Hematopoietic multipotent progenitor cell treated with erythropoietin and hydrocortisone succinate and interleukin-3 and kit ligand, for 6 days (in vitro differentiated cells): Measurements from ENCODE around the gene AHRR.
A peak's percentile ranks its signal among the peaks of the same experiment; 100 is the strongest.

Experiments used
- DNase-seq: peaks from one replicate; pipeline ENCODE4 v3.0.0-alpha.2; 2015

The AHRR gene

GRCh38 chr5:431001-431710 is 109.6 kb downstream of the AHRR start:
- DNase-seq = peak; percentile 76

GRCh38 chr5:431711-432050 is 110.2 kb downstream of the AHRR start:
- no peak for DNase-seq

GRCh38 chr5:432201-432927 is 110.8 kb downstream of the AHRR start:
- no peak for DNase-seq

DNA sequence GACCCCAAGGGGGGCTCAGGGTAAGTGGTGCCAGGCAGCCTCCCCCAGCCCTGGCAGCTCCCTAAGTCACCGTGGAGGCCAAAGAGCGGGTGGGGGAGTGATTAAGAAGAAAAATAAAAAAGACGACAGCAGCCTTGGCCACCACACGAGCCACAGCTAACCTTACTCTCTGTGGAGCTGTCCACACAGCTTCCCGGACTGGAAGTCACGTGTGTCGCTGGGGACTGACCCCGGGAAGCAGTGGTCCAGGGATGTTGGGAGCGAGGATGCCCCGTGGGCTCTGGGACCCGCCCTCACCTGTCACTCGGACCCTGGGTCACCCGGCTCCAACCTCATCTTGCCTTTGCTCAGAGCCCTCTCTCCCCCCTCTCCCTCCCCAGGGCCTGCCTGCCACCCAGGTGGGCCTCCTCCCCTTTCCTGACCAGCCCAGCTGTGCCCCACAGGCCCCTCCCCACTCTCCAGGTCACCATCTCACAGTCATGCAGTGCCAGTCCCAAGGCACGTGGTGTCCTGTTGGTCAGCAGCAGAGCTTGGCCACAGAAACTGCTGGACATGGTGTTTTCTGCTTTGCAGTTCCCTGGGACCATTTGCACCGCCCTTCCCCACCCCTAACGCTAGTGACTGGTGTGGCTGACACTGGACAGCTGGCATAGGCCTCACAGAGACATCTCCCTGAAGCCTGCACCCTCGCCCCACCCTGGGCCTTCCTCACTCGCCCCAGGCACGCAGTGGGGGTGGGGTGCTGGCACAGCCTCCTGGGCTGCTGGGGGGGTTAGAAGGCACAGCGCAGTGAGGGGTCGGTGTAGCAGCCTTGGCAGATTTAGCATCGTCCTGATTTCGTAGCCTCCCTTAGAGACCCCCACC is 111.6 kb downstream of the AHRR start:
- DNase-seq = no peak

DNA sequence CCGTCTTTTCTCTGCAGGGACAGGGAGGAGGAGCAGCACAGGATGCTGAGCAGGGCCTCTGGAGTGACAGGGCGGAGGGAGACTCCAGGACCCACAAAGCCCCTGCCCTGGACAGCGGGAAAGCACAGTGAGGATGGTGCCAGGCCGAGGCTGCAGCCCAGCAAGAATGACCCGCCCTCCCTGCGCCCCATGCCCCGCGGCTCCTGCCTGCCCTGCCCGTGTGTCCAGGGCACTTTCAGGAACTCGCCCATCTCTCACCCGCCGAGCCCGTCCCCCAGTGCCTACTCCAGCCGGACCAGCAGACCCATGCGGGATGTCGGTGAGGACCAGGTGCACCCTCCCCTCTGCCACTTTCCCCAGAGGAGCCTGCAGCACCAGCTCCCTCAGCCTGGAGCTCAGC is 112.3 kb downstream of the AHRR start:
- DNase-seq = no peak

- DNase-seq = no peak
These were observed 113.1 kb downstream of the AHRR start for GRCh38 chr5:434443-435146.

- no peak for DNase-seq
These were observed 113.8 kb downstream of the AHRR start for GRCh38 chr5:435156-435790.

- peak; percentile 55 for DNase-seq
These were observed 114.6 kb downstream of the AHRR start for GRCh38 chr5:435961-436640.

DNA sequence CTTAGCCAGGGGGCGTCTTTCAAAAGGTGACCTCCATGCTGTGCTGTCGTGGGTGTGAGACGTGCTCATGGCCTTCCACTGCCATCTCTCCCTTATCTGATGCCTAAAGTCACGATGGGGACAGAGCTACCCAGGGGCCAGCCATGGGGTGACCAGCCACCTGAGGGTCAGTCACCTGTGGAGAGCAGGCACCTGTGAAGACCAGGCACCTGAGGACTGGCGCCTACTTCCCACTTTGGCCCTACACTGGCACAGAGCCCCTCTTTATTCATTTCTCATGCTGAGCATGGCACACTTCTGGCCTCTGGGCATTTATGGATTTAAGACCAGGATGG is 115.1 kb downstream of the AHRR start:
- DNase-seq = no peak

DNA sequence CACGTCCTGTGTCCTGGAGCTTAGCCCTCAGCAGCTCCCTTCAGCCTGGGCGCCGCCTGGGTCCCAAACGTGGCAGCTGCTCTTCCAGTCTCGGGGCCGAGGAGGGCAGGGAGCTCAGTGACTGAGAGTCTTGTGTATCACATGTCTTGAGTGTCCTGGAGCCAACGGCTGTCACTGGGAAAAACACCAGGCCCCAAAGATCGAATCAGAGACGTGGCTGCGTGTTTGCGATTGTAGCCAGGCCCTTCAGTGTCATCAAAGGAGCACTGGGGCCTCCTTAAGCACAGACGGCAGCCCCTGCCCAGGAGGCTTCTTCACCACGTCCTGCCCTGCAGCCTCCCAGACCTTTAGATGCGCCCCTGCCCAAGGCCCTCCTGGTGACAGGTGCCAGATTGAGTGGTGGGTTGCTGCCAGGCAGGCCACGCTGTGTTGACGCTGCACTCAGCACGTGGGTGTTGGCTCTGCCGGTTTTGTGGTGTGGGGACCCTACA is 115.8 kb downstream of the AHRR start:
- DNase-seq = no peak

DNA sequence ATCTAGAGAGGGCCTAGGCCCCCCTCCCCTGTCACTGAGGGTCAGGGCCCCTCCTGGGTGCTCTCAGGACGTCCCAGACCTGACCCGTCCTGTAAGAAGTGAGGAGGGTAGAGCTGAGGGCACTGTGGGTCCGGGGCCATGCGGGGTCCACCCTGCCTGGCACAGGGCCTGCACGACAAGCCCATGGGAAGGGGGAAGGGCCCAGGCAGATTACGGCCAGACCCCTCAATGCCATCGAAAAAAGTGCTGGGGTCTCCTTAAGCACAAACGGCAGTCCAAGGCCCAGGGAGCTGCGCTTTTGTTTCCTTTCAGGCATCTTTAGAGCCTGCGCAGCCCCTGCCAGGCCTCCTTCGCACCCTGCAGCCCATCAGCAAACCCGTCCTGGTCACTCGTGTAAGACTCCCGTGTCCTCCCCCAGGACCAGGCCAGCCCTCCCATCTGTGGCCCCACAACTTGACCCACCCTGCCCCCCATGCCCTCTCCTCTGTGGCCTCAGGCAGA is 117.0 kb downstream of the AHRR start:
- no peak for DNase-seq

GRCh38 chr5:439181-439580 is 117.7 kb downstream of the AHRR start:
- no peak for DNase-seq

GRCh38 chr5:439636-440035 is 118.1 kb downstream of the AHRR start:
- DNase-seq = no peak

DNA sequence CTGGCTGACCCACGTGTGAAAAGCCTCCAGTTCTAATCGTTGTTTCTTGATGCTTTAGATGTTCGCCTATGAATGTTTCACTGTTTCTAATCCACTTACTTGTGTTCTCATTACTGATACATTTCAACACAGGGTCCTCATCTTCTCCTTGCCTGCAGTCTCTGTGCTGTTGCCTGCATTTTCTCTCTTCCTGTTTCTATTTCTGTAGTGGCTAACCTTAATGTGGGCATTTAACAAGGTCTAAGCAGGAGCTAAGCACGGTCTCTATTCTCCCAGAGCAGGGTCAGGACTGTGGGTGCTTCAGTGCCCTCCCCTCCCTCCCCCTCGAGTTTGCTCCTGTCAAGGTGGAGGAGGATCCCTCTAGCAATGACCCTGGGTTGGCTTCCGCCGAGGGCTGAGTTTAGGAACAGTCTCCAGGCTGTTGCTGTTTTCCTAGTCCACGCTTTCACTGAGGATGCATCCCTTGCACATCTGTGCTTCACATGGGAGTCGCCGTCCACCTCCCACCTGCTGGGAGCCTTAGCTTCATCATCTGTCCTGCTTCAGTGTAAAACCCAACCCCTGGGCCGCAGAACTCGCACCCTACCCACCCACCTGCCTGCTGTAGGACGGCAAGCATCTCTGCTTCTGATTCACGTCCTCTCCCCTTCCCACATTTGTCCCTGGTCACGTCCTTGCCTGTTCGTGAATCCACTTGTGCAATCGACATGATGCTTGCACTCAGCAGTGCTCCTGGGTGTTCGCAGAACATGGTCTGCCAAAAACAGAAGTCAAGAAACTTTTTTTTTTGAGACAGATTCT is 119.1 kb downstream of the AHRR start:
- DNase-seq = no peak

- no peak for DNase-seq
These were observed 120.5 kb downstream of the AHRR start for GRCh38 chr5:441996-442334.

- peak; percentile 84 for DNase-seq
These were observed 121.1 kb downstream of the AHRR start, which contains the start of gene EXOC3 for GRCh38 chr5:442335-443238. Gene EXOC3 (plus strand): TSS chr5:443176. CDS start chr5:446206, 3,030 bp downstream.

- peak; percentile 34 for DNase-seq
These were observed 122.0 kb downstream of the AHRR start for GRCh38 chr5:443239-444151.

GRCh38 chr5:444226-444625 is 122.7 kb downstream of the AHRR start:
- DNase-seq = no peak

GRCh38 chr5:445591-445990 is 124.1 kb downstream of the AHRR start:
- DNase-seq = no peak
